ENCODE data around the gene CDH23. TPM values are rescaled to one million over a fixed set of nuclear protein-coding genes. Genes with fewer than 3 reads are reported as not detected.

Gene CDH23
- total RNA-seq, 4 donors from 2014 or later, result 14.4 to 29.6 (median 19.7) TPM

DNA sequence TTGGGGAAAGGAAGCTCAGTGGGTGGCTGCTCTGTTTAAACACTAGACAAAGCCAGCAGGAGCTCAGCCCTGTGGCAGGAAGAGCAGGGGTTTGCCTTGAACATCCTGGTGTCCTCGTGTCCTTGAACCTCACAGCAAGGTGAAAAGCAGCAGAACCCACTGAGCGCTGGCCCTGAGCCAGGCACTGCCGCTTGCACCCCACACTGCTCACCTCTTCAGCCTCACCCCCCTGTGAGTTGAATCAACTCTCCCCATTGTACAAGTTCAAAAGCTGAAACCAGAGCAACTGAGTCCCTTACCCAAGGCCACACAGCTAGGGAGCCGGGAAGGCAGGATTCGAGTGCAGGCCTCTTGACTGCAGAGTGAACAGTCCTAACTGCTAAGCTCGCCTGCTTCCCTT is 45.6 kb upstream of the CDH23 start:
- intact Hi-C loops (cut with DNase I), result no loop called here
- no peaks in the 10 kb centered on the region for H3K27me3 ChIP-seq
- no peak for DNase-seq (ENCODE audit: extremely low spot score)
- H3K36me3 ChIP-seq, result peaks cover 0 to 60% (median 12%) of the 10 kb centered on the region in 4 donors
- H3K9me3 ChIP-seq, result no peaks in the 10 kb centered on the region
- WGBS, result 95% methylated on average over 4 of the region's 6 CpGs
- no peak overlapping the region for H3K27ac ChIP-seq (replicated peaks in 1 of 4)
- TF ChIP-seq POLR2AphosphoS5 (IDR thresholded peaks at IDR 0.05) (no peak), POLR2A (IDR thresholded peaks at IDR 0.05; ENCODE audit: low read depth) (no peak), EP300 (IDR thresholded peaks at IDR 0.05) (no peak)
- TF ChIP-seq, protein P1, sequence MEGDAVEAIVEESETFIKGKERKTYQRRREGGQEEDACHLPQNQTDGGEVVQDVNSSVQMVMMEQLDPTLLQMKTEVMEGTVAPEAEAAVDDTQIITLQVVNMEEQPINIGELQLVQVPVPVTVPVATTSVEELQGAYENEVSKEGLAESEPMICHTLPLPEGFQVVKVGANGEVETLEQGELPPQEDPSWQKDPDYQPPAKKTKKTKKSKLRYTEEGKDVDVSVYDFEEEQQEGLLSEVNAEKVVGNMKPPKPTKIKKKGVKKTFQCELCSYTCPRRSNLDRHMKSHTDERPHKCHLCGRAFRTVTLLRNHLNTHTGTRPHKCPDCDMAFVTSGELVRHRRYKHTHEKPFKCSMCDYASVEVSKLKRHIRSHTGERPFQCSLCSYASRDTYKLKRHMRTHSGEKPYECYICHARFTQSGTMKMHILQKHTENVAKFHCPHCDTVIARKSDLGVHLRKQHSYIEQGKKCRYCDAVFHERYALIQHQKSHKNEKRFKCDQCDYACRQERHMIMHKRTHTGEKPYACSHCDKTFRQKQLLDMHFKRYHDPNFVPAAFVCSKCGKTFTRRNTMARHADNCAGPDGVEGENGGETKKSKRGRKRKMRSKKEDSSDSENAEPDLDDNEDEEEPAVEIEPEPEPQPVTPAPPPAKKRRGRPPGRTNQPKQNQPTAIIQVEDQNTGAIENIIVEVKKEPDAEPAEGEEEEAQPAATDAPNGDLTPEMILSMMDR (IDR thresholded peaks at IDR 0.05), result no peak
- H3K4me1 ChIP-seq, result no peaks in the 10 kb centered on the region
- no peak overlapping the region for H3K4me3 ChIP-seq

DNA sequence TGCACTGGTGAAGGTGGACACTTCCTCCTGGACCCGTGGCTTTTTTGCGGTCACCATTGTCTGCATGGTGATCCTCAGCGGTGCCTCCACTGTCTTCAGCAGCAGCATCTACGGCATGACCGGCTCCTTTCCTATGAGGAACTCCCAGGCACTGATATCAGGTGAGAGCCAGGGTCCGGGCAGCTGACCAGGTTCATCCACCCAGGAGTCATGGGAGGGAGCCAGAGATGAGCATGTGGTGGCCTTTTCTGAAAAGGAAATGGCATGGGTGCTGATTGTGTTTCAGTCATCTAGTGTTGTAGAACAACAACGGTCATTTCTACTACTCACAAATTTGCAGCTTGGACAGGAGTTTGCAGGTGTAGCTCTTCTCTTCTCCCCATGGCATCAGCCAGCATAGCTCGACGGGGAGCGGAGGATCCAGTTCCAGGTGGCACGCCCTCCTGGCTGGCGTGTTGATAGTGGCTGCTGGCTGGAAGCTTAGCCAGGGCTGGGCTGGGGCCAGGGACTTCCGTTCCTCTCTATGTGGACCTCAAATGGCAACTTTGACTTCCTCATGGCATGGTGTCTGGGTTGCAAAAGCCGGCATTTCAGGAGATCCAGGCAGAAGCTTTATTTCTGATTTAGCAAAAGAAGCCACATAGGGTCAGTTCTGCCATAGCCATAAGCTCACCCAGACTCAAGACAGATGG is 44.9 kb upstream of the CDH23 start:
- Histone ChIP-seq H3K4me1 (no peaks in the 10 kb centered on the region), H3K4me3 (no peak overlapping the region), H3K9me3 (no peaks in the 10 kb centered on the region), H3K27ac (replicated peaks in 1 of 4) (no peak overlapping the region), H3K27me3 (no peaks in the 10 kb centered on the region), H3K36me3 (peaks cover 6 to 64% (median 15%) of the 10 kb centered on the region in 4 donors)
- no peak for DNase-seq (ENCODE audit: extremely low spot score)
- WGBS, result 91% methylated on average over 12 of the region's 14 CpGs
- intact Hi-C loops (cut with DNase I), result no loop called here
- no peak for TF ChIP-seq POLR2AphosphoS5 (IDR thresholded peaks at IDR 0.05)
- TF ChIP-seq POLR2A (IDR thresholded peaks at IDR 0.05; ENCODE audit: low read depth), result no peak
- TF ChIP-seq, protein P1 (IDR thresholded peaks at IDR 0.05), result no peak
- no peak for TF ChIP-seq EP300 (IDR thresholded peaks at IDR 0.05)

DNA sequence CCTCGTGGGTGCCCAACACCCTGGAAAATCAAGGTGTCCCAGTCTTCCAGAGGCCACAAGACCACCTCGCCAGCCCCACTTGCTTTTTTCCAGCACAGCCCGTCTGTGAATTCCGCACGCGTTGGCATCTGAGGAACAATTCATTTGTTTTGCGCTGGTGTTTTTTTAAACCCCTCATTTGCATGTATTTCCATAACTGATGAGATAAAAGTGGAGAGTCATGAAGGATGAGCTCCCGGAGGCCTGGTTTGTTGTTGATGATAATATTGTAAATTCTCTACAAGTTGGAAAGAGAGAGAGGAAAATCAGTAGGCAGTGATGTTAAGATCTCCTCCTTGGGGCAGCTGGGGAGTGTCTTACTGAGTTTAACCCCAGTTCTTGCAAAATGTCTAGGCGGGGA is 43.1 kb upstream of the CDH23 start:
- Histone ChIP-seq H3K27me3 (no peaks in the 10 kb centered on the region), H3K4me3 (no peak overlapping the region), H3K4me1 (peaks cover 0 to 10% (median 4%) of the 10 kb centered on the region in 4 donors), H3K36me3 (peaks cover 6 to 74% (median 24%) of the 10 kb centered on the region in 4 donors), H3K27ac (replicated peaks in 1 of 4) (no peak overlapping the region), H3K9me3 (no peaks in the 10 kb centered on the region)
- no peak for DNase-seq (ENCODE audit: extremely low spot score)
- 70% methylated on average over 9 of the region's 9 CpGs for WGBS
- TF ChIP-seq POLR2A (IDR thresholded peaks at IDR 0.05; ENCODE audit: low read depth) (no peak), EP300 (IDR thresholded peaks at IDR 0.05) (no peak), POLR2AphosphoS5 (IDR thresholded peaks at IDR 0.05) (no peak)
- TF ChIP-seq, protein P1 (IDR thresholded peaks at IDR 0.05), result no peak
- intact Hi-C loops (cut with DNase I), result no loop called here

DNA sequence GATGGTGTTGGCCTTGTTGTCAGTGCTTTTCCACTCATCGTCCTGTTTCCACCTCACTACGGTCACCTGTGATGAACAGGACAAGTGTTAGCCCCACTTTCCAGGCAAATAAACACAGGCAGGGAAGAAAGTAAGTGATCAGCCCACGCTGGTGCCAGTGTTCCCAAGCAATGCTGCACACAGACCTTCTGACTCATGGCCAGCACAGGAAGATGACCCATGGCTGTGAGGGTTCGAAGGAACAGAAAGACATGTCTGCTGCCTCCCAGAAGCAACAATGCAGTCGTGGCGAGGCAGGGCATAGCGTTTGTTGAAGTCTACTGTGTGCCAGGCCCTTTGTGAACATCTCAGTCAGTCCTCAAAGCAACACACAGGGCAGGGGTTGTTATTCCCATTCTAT is 41.9 kb upstream of the CDH23 start:
- Histone ChIP-seq H3K36me3 (peaks cover 6 to 85% (median 24%) of the 10 kb centered on the region in 4 donors), H3K27me3 (no peaks in the 10 kb centered on the region)
- 94% methylated on average over 7 of the region's 7 CpGs for WGBS

More for the DNA sequence above, 41.9 kb upstream of the CDH23 start:
- no peak overlapping the region for H3K27ac ChIP-seq (replicated peaks in 1 of 4)
- DNase-seq (ENCODE audit: extremely low spot score), result no peak
- no peak for TF ChIP-seq POLR2AphosphoS5 (IDR thresholded peaks at IDR 0.05)
- TF ChIP-seq, protein P1 (IDR thresholded peaks at IDR 0.05), result no peak
- no peak for TF ChIP-seq POLR2A (IDR thresholded peaks at IDR 0.05; ENCODE audit: low read depth)
- TF ChIP-seq EP300 (IDR thresholded peaks at IDR 0.05), result no peak
- intact Hi-C loops (cut with DNase I), result no loop called here
- H3K4me3 ChIP-seq, result no peak overlapping the region
- H3K9me3 ChIP-seq, result no peaks in the 10 kb centered on the region
- peaks cover 0 to 14% (median 4%) of the 10 kb centered on the region in 4 donors for H3K4me1 ChIP-seq
